Neuronal stem cell (in vitro differentiated cells): ENCODE measurements around the gene CHEK2.
"Not testable (repeated sequence)": the region's sequence is repeated elsewhere in the genome, so short reads cannot be mapped to it uniquely, and the experiment has no call there.

Experiments used
- DNase-seq: peaks from one replicate; pipeline ENCODE4 v3.0.0-alpha.2; 2013; ENCODE audit warnings: low spot score
- H2AFZ ChIP-seq: one replicate; pipeline ENCODE4 v1.6.1; 2013; ENCODE audit warnings: mild to moderate bottlenecking, low read length, inconsistent platforms
- H2AK5ac ChIP-seq: 2 replicates; pipeline ENCODE4 v1.6.1; 2013; ENCODE audit warnings: low read depth, mild to moderate bottlenecking, inconsistent platforms, low read length, moderate library complexity, mixed read lengths
- H2BK120ac ChIP-seq: 2 replicates; pipeline ENCODE4 v1.6.1; 2013; ENCODE audit warnings: low read depth, mild to moderate bottlenecking, inconsistent platforms, low read length, moderate library complexity, mixed read lengths
- H2BK12ac ChIP-seq: one replicate; pipeline ENCODE4 v1.6.1; 2013; ENCODE audit warnings: low read length, inconsistent platforms
- H2BK15ac ChIP-seq: 2 replicates; pipeline ENCODE4 v1.6.1; 2013; ENCODE audit warnings: mild to moderate bottlenecking, low read length, inconsistent platforms, mixed read lengths
- H2BK5ac ChIP-seq: one replicate; pipeline ENCODE4 v1.6.1; 2013; ENCODE audit warnings: inconsistent platforms, mild to moderate bottlenecking, low read length, moderate library complexity
- H3K14ac ChIP-seq: one replicate; pipeline ENCODE4 v1.6.1; 2013; ENCODE audit warnings: low read length, inconsistent platforms
- H3K18ac ChIP-seq: 2 replicates; pipeline ENCODE4 v1.6.1; 2013; ENCODE audit warnings: low read length, inconsistent platforms
- H3K23ac ChIP-seq: 2 replicates; pipeline ENCODE4 v1.6.1; 2013; ENCODE audit warnings: low read depth, mild to moderate bottlenecking, mixed read lengths, low read length, inconsistent platforms; ENCODE audit not compliant: poor library complexity
- H3K27ac ChIP-seq: replicated peaks from 3 replicates; pipeline ENCODE4 v1.5.1; 2013; ENCODE audit warnings: low read length, inconsistent platforms
- H3K27me3 ChIP-seq, 3 experiments: 2 replicates each; pipeline ENCODE4 v1.6.1; 2013; ENCODE audit warnings: low read length in 3 of 3, mild to moderate bottlenecking in 2 of 3, inconsistent platforms in 1 of 3, low read depth in 1 of 3, mixed read lengths in 1 of 3, moderate library complexity in 1 of 3; ENCODE audit not compliant: control insufficient read depth in 3 of 3, insufficient read depth in 3 of 3
- H3K36me3 ChIP-seq, 2 donors: replicated peaks in 1 of 2; 2 replicates each; pipeline ENCODE4 v1.6.1; 2013; ENCODE audit warnings: low read length in 2 of 2; ENCODE audit not compliant: control insufficient read depth in 2 of 2, insufficient read depth in 2 of 2
- H3K4ac ChIP-seq: 2 replicates; pipeline ENCODE4 v1.6.1; 2013; ENCODE audit warnings: inconsistent platforms, mild to moderate bottlenecking, low read length, moderate library complexity
- H3K4me1 ChIP-seq, 2 donors: 1 replicate in 1 of 2; 2 replicates in 1 of 2; pipeline ENCODE4 v1.6.1; 2013; ENCODE audit warnings: low read length in 2 of 2, low read depth in 1 of 2; ENCODE audit not compliant: control insufficient read depth in 2 of 2, insufficient read depth in 1 of 2
- H3K4me2 ChIP-seq: one replicate; pipeline ENCODE4 v1.6.1; 2013; ENCODE audit warnings: mild to moderate bottlenecking, low read length, inconsistent platforms; ENCODE audit not compliant: insufficient read depth, poor library complexity, severe bottlenecking
- H3K4me3 ChIP-seq, 2 donors: 2 replicates each; pipeline ENCODE4 v1.5.1; 2013; ENCODE audit warnings: low read length in 2 of 2, mild to moderate bottlenecking in 2 of 2, inconsistent platforms in 1 of 2, moderate library complexity in 1 of 2
- H3K79me1 ChIP-seq: one replicate; pipeline ENCODE4 v1.6.1; 2013; ENCODE audit warnings: low read depth, mild to moderate bottlenecking, inconsistent platforms, low read length, moderate library complexity
- H3K9ac ChIP-seq: one replicate; pipeline ENCODE4 v1.6.1; 2013; ENCODE audit warnings: mild to moderate bottlenecking, low read depth, low read length, inconsistent platforms; ENCODE audit not compliant: poor library complexity
- H3K9me3 ChIP-seq, 2 donors: replicated peaks in 1 of 2; 2 replicates each; pipeline versions ENCODE3 to v1.6.1; 2013; ENCODE audit warnings: low read length in 2 of 2, mild to moderate bottlenecking in 2 of 2, inconsistent platforms in 1 of 2, low read depth in 1 of 2, mixed read lengths in 1 of 2, moderate library complexity in 1 of 2; ENCODE audit not compliant: control insufficient read depth in 2 of 2, insufficient read depth in 1 of 2
- H4K8ac ChIP-seq: one replicate; pipeline ENCODE4 v1.6.1; 2013; ENCODE audit warnings: low read depth, mild to moderate bottlenecking, inconsistent platforms, low read length, moderate library complexity
- H4K91ac ChIP-seq: one replicate; pipeline ENCODE4 v1.6.1; 2013; ENCODE audit warnings: low read length, low read depth, mild to moderate bottlenecking, inconsistent platforms; ENCODE audit not compliant: poor library complexity
- WGBS, 2 donors: extraction: QIAGEN DNeasy Blood & Tissue Kit; methylation state at CpG; one replicate each; pipeline ENCODE4 v1.1.7; 2013; ENCODE audit warnings: missing lambda C conversion rate in 2 of 2, mixed read lengths in 1 of 2; ENCODE audit not compliant: insufficient read length in 2 of 2, insufficient replicate concordance in 1 of 2; ENCODE audit errors: extremely low coverage in 2 of 2; 5-methylcytosine and 5-hydroxymethylcytosine counted together

CHEK2 gene

GRCh38 chr22:28680813-28681490, 60.7 kb downstream of the CHEK2 start:
- not testable (repeated sequence) for H2BK120ac ChIP-seq, H3K9ac ChIP-seq, H3K4me1 ChIP-seq, H3K18ac ChIP-seq, H3K36me3 ChIP-seq, H4K91ac ChIP-seq, H3K9me3 ChIP-seq, H3K79me1 ChIP-seq, H3K14ac ChIP-seq, DNase-seq, H2AFZ ChIP-seq, H3K4me3 ChIP-seq, H2BK15ac ChIP-seq, H3K4me2 ChIP-seq, H2BK12ac ChIP-seq, H2BK5ac ChIP-seq, H2AK5ac ChIP-seq, H3K27ac ChIP-seq, H3K27me3 ChIP-seq, H3K23ac ChIP-seq, H3K4ac ChIP-seq, H4K8ac ChIP-seq
- WGBS, 2 donors = no CpG with 5 or more reads among the region's 5 CpGs

DNA sequence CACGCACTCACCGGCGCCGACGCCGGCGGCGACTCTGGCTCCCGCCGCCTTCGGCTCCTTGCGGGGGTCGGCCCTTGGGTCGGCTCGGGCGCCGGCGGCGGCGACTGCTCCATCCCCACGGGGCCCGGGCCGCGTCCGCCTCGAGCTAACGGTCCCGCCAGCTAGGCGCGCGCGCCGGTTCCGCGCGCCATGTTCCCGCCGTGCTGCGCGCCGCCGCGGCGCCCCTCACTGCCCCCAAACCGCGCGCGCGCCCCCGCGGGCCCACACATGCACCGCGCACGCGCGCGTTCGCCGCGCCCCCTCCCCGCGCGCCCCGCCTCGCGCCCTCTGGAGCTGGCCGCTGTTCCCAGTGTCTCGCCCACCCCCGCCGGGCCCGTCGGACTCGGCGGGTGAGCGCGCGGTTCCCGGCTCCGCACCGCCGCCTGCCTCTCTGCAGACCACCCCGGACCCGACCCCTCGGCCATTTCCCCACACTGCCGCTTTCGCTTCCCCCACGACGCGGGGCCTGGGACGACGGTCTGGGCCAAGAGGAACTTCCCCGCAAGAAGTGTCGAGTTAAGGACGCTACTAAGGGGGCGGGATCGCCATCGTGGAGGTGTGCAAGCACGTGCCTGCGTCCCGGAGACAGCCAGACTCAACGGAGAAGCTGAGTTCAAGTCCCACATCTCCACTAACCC, 61.9 kb downstream of the CHEK2 start, which contains the start of gene TTC28:
TTC28 (minus strand) TSS at position 230 of the 677 bp plus-strand sequence; CDS start at position 113, 117 bp downstream.
- H2BK15ac ChIP-seq = peak within 1 kb of the TSS; percentile 27
- H3K18ac ChIP-seq = peak within 1 kb of the TSS; percentile 96
- not testable (repeated sequence) for H2BK120ac ChIP-seq, H3K4me1 ChIP-seq, H2BK12ac ChIP-seq, H3K9me3 ChIP-seq, H3K27me3 ChIP-seq, H3K79me1 ChIP-seq, H3K27ac ChIP-seq, H2BK5ac ChIP-seq, H3K36me3 ChIP-seq
- peak within 1 kb of the TSS; percentile 48 for H2AK5ac ChIP-seq
- peak within 1 kb of the TSS; percentile 99 to 100 for H3K4me3 ChIP-seq
- peak within 1 kb of the TSS; percentile 37 for H3K4ac ChIP-seq
- peak within 1 kb of the TSS; percentile 89 for H3K9ac ChIP-seq
- peak within 1 kb of the TSS; percentile 69 for H3K23ac ChIP-seq
- peak within 1 kb of the TSS; percentile 77 for H3K4me2 ChIP-seq
- H4K8ac ChIP-seq = peak within 1 kb of the TSS; percentile 100
- H3K14ac ChIP-seq = peak within 1 kb of the TSS; percentile 38
- peak within 1 kb of the TSS; percentile 89 for H2AFZ ChIP-seq
- peak within 1 kb of the TSS; percentile 97 for H4K91ac ChIP-seq
- peak; percentile 79 for DNase-seq
- WGBS, 2 donors = no CpG with 5 or more reads among the region's 101 CpGs

DNA sequence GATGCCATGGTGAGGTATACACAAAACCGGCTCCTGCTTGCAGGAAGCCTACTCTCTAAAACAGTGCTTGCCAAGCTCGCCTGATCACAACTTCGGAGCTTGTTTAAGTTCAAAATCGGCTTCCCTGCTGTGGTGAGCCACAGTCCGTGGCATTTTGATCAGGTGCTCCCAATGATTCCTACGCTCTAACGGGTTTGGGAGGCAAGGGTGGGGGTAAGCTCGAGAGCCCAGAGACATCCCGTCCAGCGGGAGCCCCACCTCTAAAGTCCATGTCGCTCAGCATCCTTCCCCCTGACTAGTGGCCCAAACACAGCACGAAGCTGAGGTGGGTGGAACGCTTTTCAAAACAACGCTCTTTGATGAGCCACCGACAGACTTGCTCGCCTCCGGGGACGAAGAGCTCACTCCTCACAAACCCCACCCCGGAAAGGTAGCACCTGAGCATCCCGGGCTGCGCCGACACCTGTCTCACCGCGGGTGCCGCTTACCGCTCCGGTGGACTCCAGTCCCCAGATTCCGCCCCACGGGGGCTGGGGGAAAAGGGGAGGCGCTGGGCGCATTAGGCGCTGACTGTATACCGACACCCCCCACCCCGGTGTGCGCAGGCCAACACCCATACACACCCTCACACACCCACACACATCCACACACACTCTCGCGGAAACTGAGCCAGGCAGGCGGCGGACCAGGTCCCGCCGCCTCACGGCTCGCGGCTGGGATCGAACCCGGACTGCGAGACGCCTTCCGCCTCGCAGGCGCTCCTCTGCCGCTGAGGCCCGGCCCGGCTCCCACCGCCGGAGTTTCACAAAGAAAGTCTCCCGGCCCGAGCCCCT, 62.6 kb downstream of the CHEK2 start:
- H3K18ac ChIP-seq = peak overlapping the region; percentile 95
- H3K27ac ChIP-seq, H3K4me1 ChIP-seq, H2BK120ac ChIP-seq, H3K27me3 ChIP-seq, H3K9me3 ChIP-seq, H2BK12ac ChIP-seq, H3K36me3 ChIP-seq, H3K79me1 ChIP-seq, H4K8ac ChIP-seq, H2BK5ac ChIP-seq, DNase-seq, H3K4ac ChIP-seq: not testable (repeated sequence)
- WGBS, 2 donors = no CpG with 5 or more reads among the region's 58 CpGs
- peak overlapping the region; percentile 38 for H3K14ac ChIP-seq
- H3K9ac ChIP-seq = peak overlapping the region; percentile 89
- H3K23ac ChIP-seq = peak overlapping the region; percentile 69
- peak overlapping the region; percentile 99 to 100 for H3K4me3 ChIP-seq
- H2AK5ac ChIP-seq = peak overlapping the region; percentile 48
- peak overlapping the region; percentile 42 for H3K4me2 ChIP-seq
- peak overlapping the region; percentile 27 for H2BK15ac ChIP-seq
- peak overlapping the region; percentile 12 for H4K91ac ChIP-seq
- H2AFZ ChIP-seq = peak overlapping the region; percentile 89

DNA sequence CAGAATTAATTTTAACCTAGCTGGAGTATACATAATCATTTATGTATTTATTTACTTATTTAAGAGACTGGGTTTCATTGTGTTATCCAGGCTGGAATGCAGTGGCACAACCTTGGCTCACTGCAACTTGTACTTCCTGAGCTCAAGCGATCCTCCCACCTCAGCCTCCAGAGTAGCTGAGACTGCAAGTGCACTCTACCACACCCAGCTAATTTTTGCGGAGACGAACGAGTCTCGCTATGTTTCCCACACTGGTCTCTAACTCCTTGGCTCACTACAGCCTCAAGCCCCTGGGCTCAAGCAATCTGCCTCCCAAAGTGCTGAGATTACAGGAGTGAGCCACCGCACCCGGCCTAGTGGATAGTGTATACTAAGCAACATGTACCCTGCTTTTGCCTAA, 63.5 kb downstream of the CHEK2 start:
- not testable (repeated sequence) for H2AFZ ChIP-seq, H3K23ac ChIP-seq, H3K9me3 ChIP-seq, H3K27ac ChIP-seq, H2BK15ac ChIP-seq, H3K9ac ChIP-seq, H3K4me2 ChIP-seq, H2BK5ac ChIP-seq, H2BK12ac ChIP-seq, H3K4me1 ChIP-seq, H3K36me3 ChIP-seq, DNase-seq, H4K91ac ChIP-seq, H3K18ac ChIP-seq, H3K4ac ChIP-seq, H3K14ac ChIP-seq, H3K79me1 ChIP-seq, H3K27me3 ChIP-seq, H4K8ac ChIP-seq, H2BK120ac ChIP-seq, H2AK5ac ChIP-seq
- peak overlapping the region in 1 of 2 donors; percentile 99 for H3K4me3 ChIP-seq
- WGBS, 2 donors = no CpG with 5 or more reads among the region's 7 CpGs
